Right atrium auricular region (tissue), 2 donors: ENCODE measurements around the gene CXCL3. TPM values are rescaled to one million over a fixed set of nuclear protein-coding genes. Genes with fewer than 3 reads are reported as not detected.

ENCODE experiments used
- DNase-seq: peaks from one replicate; pipeline ENCODE4 v3.0.0-alpha.2; 2019; ENCODE audit warnings: low spot score
- H3K27ac ChIP-seq, 2 donors: fragments of 200-600 bp; sonication (generic); 1 replicate in 1 of 2; 2 replicates in 1 of 2; pipeline ENCODE4 v1.5.1; 2016 to 2019
- H3K27me3 ChIP-seq, 2 donors: fragments of 200-600 bp; sonication (generic); one replicate each; pipeline versions ENCODE4 v1.5.1 to v1.6.0; 2017 to 2019
- H3K36me3 ChIP-seq: fragments of 200-600 bp; sonication (generic); one replicate; pipeline ENCODE4 v1.5.1; 2016
- H3K4me1 ChIP-seq, 2 donors: fragments of 200-600 bp; sonication (generic); one replicate each; pipeline versions ENCODE4 v1.5.1 to v1.6.0; 2017 to 2019
- H3K4me3 ChIP-seq, 2 donors: fragments of 200-600 bp; sonication (generic); 1 replicate in 1 of 2; 2 replicates in 1 of 2; pipeline ENCODE4 v1.5.1; 2017 to 2019; ENCODE audit warnings: mild to moderate bottlenecking in 1 of 2, moderate library complexity in 1 of 2
- H3K9me3 ChIP-seq, 2 donors: fragments of 200-600 bp; sonication (generic); one replicate each; pipeline ENCODE4 v1.5.1; 2019
- total RNA-seq, 2 donors: library from RNA; depleted of rRNA; stranded (reverse); fragments of >200 nt; gene quantifications; one replicate each; pipeline ENCODE4 v1.1.0, GENCODE V29; 2016
- TF ChIP-seq, protein P1 (sequence below), 2 donors: fragments of 200-600 bp; sonication (generic); IDR thresholded peaks; one replicate each; pipeline ENCODE4 v1.5.1; 2019; ENCODE audit warnings: antibody characterized with exemption in 2 of 2

The CXCL3 gene
- total RNA-seq, 2 donors from 2014 or later = 0.63 TPM; not detected in 1

DNA sequence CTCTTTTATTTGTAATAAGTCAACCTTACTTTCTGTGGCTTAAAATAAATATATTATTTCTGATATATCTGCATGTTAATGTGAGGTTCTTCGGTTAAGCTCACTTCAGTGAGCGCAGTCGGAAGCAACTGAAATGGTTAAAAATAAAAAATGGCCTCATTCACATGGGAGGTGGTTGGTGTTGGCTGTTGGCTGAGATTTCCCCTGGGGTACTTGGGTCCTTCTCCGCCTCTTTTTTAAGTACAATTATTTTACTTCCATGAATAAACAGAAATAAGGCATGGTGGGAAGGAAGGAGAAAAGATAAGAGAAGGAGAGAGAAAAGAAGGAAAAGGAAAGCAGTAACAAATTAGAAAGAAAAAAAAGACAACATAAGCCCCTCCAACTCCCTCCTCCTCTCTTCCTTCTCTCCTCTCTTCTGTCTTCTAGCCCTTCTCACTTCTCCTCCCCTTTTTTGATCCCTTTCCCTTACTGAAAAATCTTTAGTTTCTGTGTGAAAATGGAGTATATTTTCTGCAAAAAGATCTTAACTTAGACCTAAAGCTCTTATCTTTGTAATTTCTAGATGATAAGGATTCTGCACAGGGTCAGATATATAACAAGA is 19.7 kb upstream of the CXCL3 start:
- H3K36me3 ChIP-seq = no peaks in the 10 kb centered on the region
- no peak overlapping the region for H3K27ac ChIP-seq
- TF ChIP-seq, protein P1, sequence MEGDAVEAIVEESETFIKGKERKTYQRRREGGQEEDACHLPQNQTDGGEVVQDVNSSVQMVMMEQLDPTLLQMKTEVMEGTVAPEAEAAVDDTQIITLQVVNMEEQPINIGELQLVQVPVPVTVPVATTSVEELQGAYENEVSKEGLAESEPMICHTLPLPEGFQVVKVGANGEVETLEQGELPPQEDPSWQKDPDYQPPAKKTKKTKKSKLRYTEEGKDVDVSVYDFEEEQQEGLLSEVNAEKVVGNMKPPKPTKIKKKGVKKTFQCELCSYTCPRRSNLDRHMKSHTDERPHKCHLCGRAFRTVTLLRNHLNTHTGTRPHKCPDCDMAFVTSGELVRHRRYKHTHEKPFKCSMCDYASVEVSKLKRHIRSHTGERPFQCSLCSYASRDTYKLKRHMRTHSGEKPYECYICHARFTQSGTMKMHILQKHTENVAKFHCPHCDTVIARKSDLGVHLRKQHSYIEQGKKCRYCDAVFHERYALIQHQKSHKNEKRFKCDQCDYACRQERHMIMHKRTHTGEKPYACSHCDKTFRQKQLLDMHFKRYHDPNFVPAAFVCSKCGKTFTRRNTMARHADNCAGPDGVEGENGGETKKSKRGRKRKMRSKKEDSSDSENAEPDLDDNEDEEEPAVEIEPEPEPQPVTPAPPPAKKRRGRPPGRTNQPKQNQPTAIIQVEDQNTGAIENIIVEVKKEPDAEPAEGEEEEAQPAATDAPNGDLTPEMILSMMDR (IDR thresholded peaks at IDR 0.05) = no peak
- no peak for DNase-seq
- no peaks in the 10 kb centered on the region for H3K27me3 ChIP-seq
- no peak overlapping the region for H3K4me3 ChIP-seq
- H3K9me3 ChIP-seq = no peaks in the 10 kb centered on the region
- no peaks in the 10 kb centered on the region for H3K4me1 ChIP-seq

DNA sequence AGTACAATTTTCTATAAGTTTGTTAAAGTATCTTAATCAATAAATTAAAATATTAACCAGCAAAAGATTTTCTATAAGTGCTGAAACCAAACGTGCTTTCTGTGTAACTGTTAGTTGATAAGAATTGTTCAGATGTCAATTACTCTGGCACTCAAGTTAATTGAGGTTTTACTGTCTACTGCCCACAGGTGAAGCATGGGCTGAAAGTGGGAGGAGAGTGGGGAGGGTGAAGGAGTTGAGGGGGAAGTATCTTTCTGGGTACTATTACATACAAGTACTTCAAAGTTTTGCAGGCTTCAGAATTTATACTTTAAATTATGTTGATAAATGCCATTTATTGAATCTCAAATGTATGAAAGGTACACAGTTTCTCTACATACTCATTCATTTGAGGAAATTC is 19.1 kb upstream of the CXCL3 start:
- H3K4me1 ChIP-seq = no peaks in the 10 kb centered on the region
- no peaks in the 10 kb centered on the region for H3K36me3 ChIP-seq
- H3K4me3 ChIP-seq = no peak overlapping the region
- no peaks in the 10 kb centered on the region for H3K27me3 ChIP-seq
- no peaks in the 10 kb centered on the region for H3K9me3 ChIP-seq
- no peak overlapping the region for H3K27ac ChIP-seq
- DNase-seq = no peak
- TF ChIP-seq, protein P1 (IDR thresholded peaks at IDR 0.05) = no peak

DNA sequence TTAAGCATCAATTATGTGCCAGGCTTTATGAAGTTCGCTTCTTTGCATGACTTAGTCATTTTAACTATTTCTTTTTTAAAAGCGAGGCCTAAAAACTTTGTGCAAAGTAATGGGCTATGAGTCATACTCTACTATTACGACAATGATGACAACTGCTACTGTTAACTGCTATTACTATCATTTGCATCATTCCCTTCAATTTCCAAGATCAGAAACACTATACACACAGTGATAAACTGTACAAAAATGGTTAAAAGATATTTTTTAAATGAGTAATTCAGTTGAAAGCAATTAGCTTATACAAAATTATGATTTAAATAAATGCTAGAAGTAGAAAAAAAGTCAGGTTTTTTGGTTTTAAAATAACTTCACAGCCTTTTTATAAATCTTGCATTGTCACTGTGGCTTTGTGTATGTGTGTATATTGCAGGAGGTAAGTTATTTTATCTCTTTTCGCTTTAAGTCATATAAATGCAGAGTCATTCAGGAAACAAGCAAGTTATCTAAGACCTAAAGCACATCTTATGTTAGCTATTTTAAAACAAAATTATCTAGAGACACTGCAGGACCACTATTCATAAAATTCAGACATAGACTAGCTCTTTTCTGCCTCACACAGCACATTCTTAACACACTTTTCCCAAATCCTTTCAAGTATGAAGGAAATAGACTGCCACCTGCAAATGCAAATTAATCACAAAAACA is 18.5 kb upstream of the CXCL3 start:
- no peak for DNase-seq
- no peaks in the 10 kb centered on the region for H3K4me1 ChIP-seq
- H3K27me3 ChIP-seq = no peaks in the 10 kb centered on the region
- H3K9me3 ChIP-seq = peaks cover 0 to under 1% of the 10 kb centered on the region in 2 donors
- TF ChIP-seq, protein P1 (IDR thresholded peaks at IDR 0.05) = no peak
- no peak overlapping the region for H3K27ac ChIP-seq
- H3K4me3 ChIP-seq = no peak overlapping the region
- no peaks in the 10 kb centered on the region for H3K36me3 ChIP-seq

DNA sequence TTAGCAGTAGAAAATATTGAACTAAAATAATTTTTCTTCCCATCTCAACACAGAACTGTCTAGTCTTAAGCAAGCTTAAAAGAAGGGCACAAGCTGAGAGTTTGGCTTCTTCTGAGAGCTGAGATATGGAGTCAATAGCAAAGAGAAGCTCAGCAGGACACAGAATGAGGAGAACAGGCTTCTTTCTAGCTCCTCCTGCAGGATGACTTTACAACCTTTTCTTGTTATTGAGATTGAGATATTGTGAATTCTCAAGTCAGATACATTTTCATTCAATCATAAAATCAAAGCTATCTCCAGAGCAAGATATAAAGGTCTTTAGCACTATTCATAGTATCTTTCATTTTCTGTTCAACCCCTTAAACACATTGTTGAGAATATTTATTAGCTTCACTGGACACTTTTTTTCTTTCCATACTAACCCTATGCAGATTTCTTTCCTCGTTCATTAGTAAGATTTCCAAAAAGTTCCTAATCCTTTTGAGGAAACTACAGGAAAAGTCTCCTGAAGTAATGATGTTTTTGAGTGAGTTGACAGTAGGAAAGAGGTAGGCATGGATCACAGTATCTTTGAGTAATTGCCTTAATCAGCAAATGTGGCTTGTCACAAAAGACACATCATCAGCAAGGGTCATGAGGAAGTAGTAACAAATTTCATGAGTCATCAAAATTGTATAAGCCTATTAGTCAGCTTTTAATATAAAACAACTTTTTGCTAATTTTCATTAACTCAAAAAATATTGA is 17.8 kb upstream of the CXCL3 start:
- Histone ChIP-seq H3K4me1 (no peaks in the 10 kb centered on the region), H3K27me3 (no peaks in the 10 kb centered on the region), H3K27ac (no peak overlapping the region), H3K4me3 (no peak overlapping the region), H3K36me3 (no peaks in the 10 kb centered on the region), H3K9me3 (peaks cover 0 to 8% of the 10 kb centered on the region in 2 donors)
- TF ChIP-seq, protein P1 (IDR thresholded peaks at IDR 0.05) = no peak
- DNase-seq = no peak

DNA sequence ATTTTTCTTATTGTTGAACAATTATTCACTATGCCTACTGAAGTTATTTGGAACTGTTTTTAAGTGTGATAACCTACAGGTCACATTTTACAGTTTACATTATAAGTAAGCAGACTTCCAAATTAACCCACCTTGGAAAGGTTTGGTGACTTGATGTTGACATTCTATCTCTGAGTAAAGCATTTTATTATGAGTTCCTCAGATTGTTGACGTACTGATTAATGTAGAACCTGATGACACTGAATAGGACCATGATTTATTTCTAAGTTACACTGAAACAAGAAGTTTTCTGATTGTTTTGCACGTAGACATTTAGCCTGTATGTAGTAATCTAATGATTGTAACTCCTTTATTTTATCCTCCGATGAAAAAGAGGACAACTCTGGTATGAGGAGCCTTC is 17.0 kb upstream of the CXCL3 start:
- TF ChIP-seq, protein P1 (IDR thresholded peaks at IDR 0.05) = no peak
- Histone ChIP-seq H3K27ac (no peak overlapping the region), H3K27me3 (no peaks in the 10 kb centered on the region)

More for the DNA sequence above, 17.0 kb upstream of the CXCL3 start:
- Histone ChIP-seq H3K36me3 (no peaks in the 10 kb centered on the region), H3K4me1 (no peaks in the 10 kb centered on the region), H3K4me3 (no peak overlapping the region), H3K9me3 (peaks cover 0 to 9% of the 10 kb centered on the region in 2 donors)
- no peak for DNase-seq
